Glutamatergic neuron (in vitro differentiated cells): Measurements from ENCODE around the gene WHAMM. TPM values are rescaled to one million over a fixed set of nuclear protein-coding genes. Genes with fewer than 3 reads are reported as not detected.

ENCODE experiments used
- DNase-seq: peaks from one replicate; pipeline ENCODE4 v3.0.0; 2022
- H3K27ac Mint-ChIP-seq: one replicate; pipeline ENCODE4 v1.8.0; 2020; ENCODE audit warnings: mild to moderate bottlenecking, mixed read lengths, inconsistent platforms; ENCODE audit not compliant: unreplicated experiment
- H3K27me3 Mint-ChIP-seq: one replicate; pipeline ENCODE4 v1.8.0; 2020; ENCODE audit warnings: mild to moderate bottlenecking, moderate library complexity, mixed read lengths, inconsistent platforms; ENCODE audit not compliant: unreplicated experiment
- H3K36me3 Mint-ChIP-seq: one replicate; pipeline ENCODE4 v1.8.0; 2020; ENCODE audit warnings: mild to moderate bottlenecking, mixed read lengths, inconsistent platforms; ENCODE audit not compliant: unreplicated experiment
- H3K4me1 Mint-ChIP-seq: one replicate; pipeline ENCODE4 v1.8.0; 2020; ENCODE audit warnings: mild to moderate bottlenecking, low read depth, mixed read lengths, inconsistent platforms; ENCODE audit not compliant: unreplicated experiment
- H3K4me3 Mint-ChIP-seq: one replicate; pipeline ENCODE4 v1.8.0; 2020; ENCODE audit warnings: mild to moderate bottlenecking, mixed read lengths, inconsistent platforms; ENCODE audit not compliant: unreplicated experiment
- H3K9me3 Mint-ChIP-seq: one replicate; pipeline ENCODE4 v1.8.0; 2020; ENCODE audit warnings: mild to moderate bottlenecking, moderate library complexity, mixed read lengths, inconsistent platforms; ENCODE audit not compliant: unreplicated experiment
- CTCF ChIP-seq: fragments of 200-600 bp; sonication (generic); IDR thresholded peaks from one replicate; pipeline ENCODE4 v1.5.0; 2021; ENCODE audit not compliant: partially characterized antibody, unreplicated experiment
- total RNA-seq: library from RNA; stranded (reverse); fragmentation: NEBNext Ultra II Directional; extraction: Animal tissue kit (Norgen Biotek cat#: 25700); gene quantifications from one replicate; pipeline ENCODE4 v1.2.1, GENCODE V29; 2021; ENCODE audit not compliant: unreplicated experiment

Gene WHAMM
- total RNA-seq, 1 donor from 2014 or later = 4.2 TPM

GRCh38 chr15:82793737-82794136, 15.7 kb upstream of the WHAMM start:
- Mint-ChIP-seq H3K27ac (no peak overlapping the region), H3K27me3 (peaks cover 4% of the 10 kb centered on the region), H3K4me3 (no peak overlapping the region), H3K9me3 (peaks cover 5% of the 10 kb centered on the region), H3K36me3 (peaks cover 5% of the 10 kb centered on the region), H3K4me1 (no peaks in the 10 kb centered on the region)
- DNase-seq = no peak
- TF ChIP-seq CTCF = no peak

GRCh38 chr15:82798104-82798503, 11.3 kb upstream of the WHAMM start:
- H3K9me3 Mint-ChIP-seq = peaks cover 2% of the 10 kb centered on the region
- no peaks in the 10 kb centered on the region for H3K4me1 Mint-ChIP-seq
- no peak for DNase-seq
- H3K36me3 Mint-ChIP-seq = peaks cover 5% of the 10 kb centered on the region
- no peak overlapping the region for H3K4me3 Mint-ChIP-seq
- no peaks in the 10 kb centered on the region for H3K27me3 Mint-ChIP-seq
- H3K27ac Mint-ChIP-seq = no peak overlapping the region
- no peak for TF ChIP-seq CTCF

GRCh38 chr15:82798531-82799166, 10.8 kb upstream of the WHAMM start:
- TF ChIP-seq CTCF = no peak
- no peak overlapping the region for H3K4me3 Mint-ChIP-seq
- H3K9me3 Mint-ChIP-seq = peaks cover 2% of the 10 kb centered on the region
- H3K36me3 Mint-ChIP-seq = peaks cover 5% of the 10 kb centered on the region
- DNase-seq = no peak
- no peak overlapping the region for H3K27ac Mint-ChIP-seq
- no peaks in the 10 kb centered on the region for H3K27me3 Mint-ChIP-seq
- H3K4me1 Mint-ChIP-seq = no peaks in the 10 kb centered on the region

- Mint-ChIP-seq H3K27ac (no peak overlapping the region), H3K9me3 (no peaks in the 10 kb centered on the region), H3K36me3 (no peaks in the 10 kb centered on the region), H3K27me3 (no peaks in the 10 kb centered on the region), H3K4me3 (no peak overlapping the region), H3K4me1 (peaks cover 2% of the 10 kb centered on the region)
- TF ChIP-seq CTCF = no peak
- no peak for DNase-seq
Observed at GRCh38 chr15:82799183-82799841, 10.1 kb upstream of the WHAMM start.

GRCh38 chr15:82802497-82802896, 6.9 kb upstream of the WHAMM start:
- H3K27ac Mint-ChIP-seq = no peak overlapping the region
- no peak for DNase-seq
- no peak for TF ChIP-seq CTCF
- no peaks in the 10 kb centered on the region for H3K36me3 Mint-ChIP-seq
- peaks cover 2% of the 10 kb centered on the region for H3K4me1 Mint-ChIP-seq
- H3K4me3 Mint-ChIP-seq = no peak overlapping the region
- H3K9me3 Mint-ChIP-seq = no peaks in the 10 kb centered on the region
- H3K27me3 Mint-ChIP-seq = no peaks in the 10 kb centered on the region
